Measurements from ENCODE around the gene CLDN16.

DNA sequence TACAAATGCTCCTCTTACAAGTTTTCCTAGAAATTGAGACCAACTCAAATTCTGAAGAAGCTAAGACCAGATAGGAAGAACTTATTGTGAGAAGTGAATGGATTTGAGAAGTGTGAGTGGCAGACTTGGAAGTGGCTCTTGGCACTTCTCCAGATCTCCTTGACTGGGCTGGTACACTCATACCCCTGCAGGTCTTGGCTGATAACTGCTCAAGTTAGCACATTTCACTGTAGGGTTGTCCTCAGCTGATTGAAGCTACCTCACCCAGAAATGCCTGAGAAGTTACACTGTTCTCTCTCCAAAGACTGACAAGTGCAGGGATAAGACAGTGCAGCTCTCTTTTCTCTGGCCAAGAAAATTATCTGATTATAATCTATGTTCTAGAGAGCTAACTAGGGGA lies 49.2 kb upstream of the CLDN16 start:
- TF ChIP-seq POLR2A (IDR thresholded peaks at IDR 0.05; ENCODE audit: low read depth, low read length): no peak
- TF ChIP-seq POLR2AphosphoS5 (IDR thresholded peaks at IDR 0.05; ENCODE audit: low read depth, low read length): no peak
- TF ChIP-seq PAX5 (IDR thresholded peaks at IDR 0.05; ENCODE audit: insufficient read depth, low read length, severe bottlenecking): no peak
- no peak for TF ChIP-seq TAF1 (IDR thresholded peaks at IDR 0.05; ENCODE audit: low read depth, low read length)
- TF ChIP-seq POU2F2 (IDR thresholded peaks at IDR 0.05; ENCODE audit: low read depth, low read length): no peak

Data from GM12891 (cell line).